Pancreas (tissue), 10 donors: ENCODE results near the gene XK. TPM values are rescaled to one million over a fixed set of nuclear protein-coding genes. Genes with fewer than 3 reads are reported as not detected.
A peak's percentile ranks its signal among the peaks of the same experiment; 100 is the strongest.
"Not testable (repeated sequence)": the region's sequence is repeated elsewhere in the genome, so short reads cannot be mapped to it uniquely, and the experiment has no call there.

Experiments used
- ATAC-seq, 4 donors: fragments of 200-7000 bp; cut with Tn5 transposase; one replicate each; pipeline versions ENCODE4 v1.8.0 to v1.9.1; 2020; ENCODE audit warnings: mild to moderate bottlenecking in 4 of 4, moderate library complexity in 4 of 4
- DNase-seq, 6 donors: peaks; one replicate each; pipeline ENCODE4 v3.0.0-alpha.2; 2020
- FAIRE-seq: peaks from 2 replicates; lab custom pipeline; 2012; peaks lifted over from hg19 to GRCh38; lab: Jason Lieb, UNC
- H3K27ac ChIP-seq, 4 donors: fragments of 200-600 bp; sonication (generic); 1 replicate in 3 of 4; 2 replicates in 1 of 4; pipeline versions ENCODE4 v1.5.0 to v1.8.0; 2020
- H3K27me3 ChIP-seq, 4 donors: fragments of 200-600 bp; one replicate each; pipeline ENCODE4 v1.8.0; 2021
- H3K36me3 ChIP-seq, 3 donors: fragments of 200-600 bp; sonication (generic) in 1 of 3; one replicate each; pipeline versions ENCODE4 v1.5.0 to v1.8.0; 2020 to 2021
- H3K4me1 ChIP-seq, 3 donors: fragments of 200-600 bp; one replicate each; pipeline ENCODE4 v1.8.0; 2021
- H3K4me3 ChIP-seq, 4 donors: fragments of 200-600 bp; sonication (generic) in 2 of 4; one replicate each; pipeline versions ENCODE4 v1.5.0 to v1.8.0; 2020 to 2021
- H3K9me3 ChIP-seq, 4 donors: fragments of 200-600 bp; one replicate each; pipeline ENCODE4 v1.8.0; 2021
- CTCF ChIP-seq, 4 donors: fragments of 200-600 bp; sonication (generic) in 3 of 4; IDR thresholded peaks; one replicate each; pipeline versions ENCODE4 v1.5.0 to v1.8.0; 2021; ENCODE audit warnings: antibody characterized with exemption in 4 of 4
- WGBS, 2 donors: extraction: QIAGEN DNeasy Blood & Tissue Kit; methylation state at CpG; one replicate each; pipeline ENCODE4 v1.1.7; 2013; 5-methylcytosine and 5-hydroxymethylcytosine counted together
- intact Hi-C, 3 donors: fragments of 100-400 bp; cut with DNase I; formaldehyde crosslinking; loops; one replicate each; pipeline versions ENCODE4 v1.11.1 to v1.14.2; 2022
- polyA plus RNA-seq, 2 donors: library from polyadenylated mRNA; stranded (reverse); fragments of 200-250 nt; gene quantifications; one replicate each; pipeline ENCODE4 v1.2.3, GENCODE V29; 2013
- total RNA-seq, 6 donors: library from RNA; stranded (reverse); fragmentation: NEBNext Ultra II Directional in 4 of 6; extraction: Animal tissue kit (Norgen Biotek cat#: 25700) in 4 of 6; gene quantifications; one replicate each; pipeline versions ENCODE4 v1.2.1 to v1.2.4, GENCODE V29; 2021 to 2023
- donor health status: healthy with polysubstance abuse.
- donor health status: DM: no; HTN: no; CAD: no; lungs with moderate emphysema.
- donor health status: DM: no; HTN: no; CAD: no.
- donor health status: control.
- donor health status: control.
- donor health status: Bipolar disorder and iron deficiency.
- donor health status: DM: yes; HTN: yes; CAD: no.
- donor health status: DM: no; HTN: no; CAD: no.
- donor health status: DM: no; HTN: no; CAD: no.
- donor health status: DM: yes; HTN: yes; CAD: no.

XK gene
- total and polyA plus RNA-seq, 8 donors = 1.2 to 5.4 (median 3.9) TPM

- DNase-seq = no peak
These were observed 40.9 kb upstream of the XK start for GRCh38 chrX:37644381-37645305.

GRCh38 chrX:37646254-37646653, 39.3 kb upstream of the XK start:
- Histone ChIP-seq H3K36me3 (no peaks in the 10 kb centered on the region), H3K27ac (no peak overlapping the region), H3K4me1 (no peaks in the 10 kb centered on the region), H3K27me3 (peaks cover 0 to 5% (median 0%) of the 10 kb centered on the region in 4 donors), H3K9me3 (no peaks in the 10 kb centered on the region), H3K4me3 (no peak overlapping the region)
- peak; percentile 34 for FAIRE-seq
- peak in 1 of 4 donors; percentile 15 for TF ChIP-seq CTCF (IDR thresholded peaks at IDR 0.05)
- no peak for ATAC-seq
- intact Hi-C loops = no loop called here
- DNase-seq = no peak

More at GRCh38 chrX:37644381-37645305, 40.9 kb upstream of the XK start:
- FAIRE-seq = no peak
- 43 to 48% methylated on average over 6 of the region's 6 CpGs for WGBS, 2 donors
- intact Hi-C loops = no loop called here
- ATAC-seq = no peak
- TF ChIP-seq CTCF (IDR thresholded peaks at IDR 0.05) = no peak
- Histone ChIP-seq H3K4me3 (no peak overlapping the region), H3K36me3 (no peaks in the 10 kb centered on the region), H3K9me3 (no peaks in the 10 kb centered on the region), H3K27me3 (peaks cover 0 to 5% (median 0%) of the 10 kb centered on the region in 4 donors), H3K4me1 (no peaks in the 10 kb centered on the region), H3K27ac (no peak overlapping the region)

GRCh38 chrX:37650879-37651278, 34.7 kb upstream of the XK start:
- H3K36me3 ChIP-seq, ATAC-seq, H3K9me3 ChIP-seq, H3K27ac ChIP-seq, H3K4me1 ChIP-seq, DNase-seq, intact Hi-C loops, H3K4me3 ChIP-seq, FAIRE-seq, H3K27me3 ChIP-seq: not testable (repeated sequence)
- WGBS, 2 donors = 80 to 84% methylated on average over 2 of the region's 2 CpGs

GRCh38 chrX:37651921-37652452, 33.6 kb upstream of the XK start:
- TF ChIP-seq CTCF (IDR thresholded peaks at IDR 0.05) = no peak
- H3K9me3 ChIP-seq = no peaks in the 10 kb centered on the region
- no peaks in the 10 kb centered on the region for H3K4me1 ChIP-seq
- H3K4me3 ChIP-seq = no peak overlapping the region
- H3K36me3 ChIP-seq = no peaks in the 10 kb centered on the region
- FAIRE-seq (no peak), DNase-seq (no peak), ATAC-seq (no peak)
- intact Hi-C loops = no loop called here
- H3K27ac ChIP-seq = no peak overlapping the region
- H3K27me3 ChIP-seq = no peaks in the 10 kb centered on the region
- 78 to 92% methylated on average over 1 of the region's 1 CpG for WGBS, 2 donors

- no peak for TF ChIP-seq CTCF (IDR thresholded peaks at IDR 0.05)
- no peak for DNase-seq
- ATAC-seq = no peak
- H3K9me3 ChIP-seq = no peaks in the 10 kb centered on the region
- no peaks in the 10 kb centered on the region for H3K27me3 ChIP-seq
- no peaks in the 10 kb centered on the region for H3K36me3 ChIP-seq
- intact Hi-C loops = no loop called here
- FAIRE-seq = no peak
- no peaks in the 10 kb centered on the region for H3K4me1 ChIP-seq
- H3K4me3 ChIP-seq = no peak overlapping the region
- H3K27ac ChIP-seq = no peak overlapping the region
- WGBS, 2 donors = 77 to 84% methylated on average over 8 of the region's 8 CpGs
These were observed 32.9 kb upstream of the XK start for GRCh38 chrX:37652589-37653231.
